ENCODE measurements around the gene ADGRB2.

DNA sequence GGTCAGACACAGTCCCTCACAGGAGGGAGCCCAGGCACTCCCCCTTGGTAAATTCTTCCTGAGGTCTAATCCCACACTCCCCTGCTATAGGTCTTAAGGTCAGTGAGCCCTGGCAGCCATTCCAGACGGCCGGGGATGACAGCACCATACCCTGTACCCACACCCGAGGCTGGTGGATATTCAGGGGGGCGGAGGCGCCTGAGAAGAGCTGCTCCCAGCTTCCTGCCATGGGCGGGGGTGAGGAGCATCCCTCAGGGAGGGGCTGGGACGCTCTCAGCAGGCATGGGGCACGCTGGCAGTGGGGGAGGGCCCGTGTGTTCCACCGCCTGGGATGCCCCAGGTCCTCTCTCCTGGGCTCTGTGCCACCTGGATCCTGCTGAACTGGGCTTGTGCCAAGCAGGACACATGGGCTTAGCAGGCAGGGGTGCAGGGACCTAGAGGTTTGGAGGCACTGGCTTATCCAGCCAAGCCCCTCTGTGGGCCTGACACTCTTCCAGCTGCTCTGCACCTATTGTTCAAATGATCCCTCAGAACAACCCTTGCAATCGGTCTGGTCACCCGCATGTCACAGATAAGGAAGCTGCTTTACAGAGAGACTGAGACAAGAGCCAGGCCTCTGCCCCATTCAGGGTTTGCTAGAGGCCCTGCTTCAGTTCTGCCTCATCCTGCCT, 5.7 kb upstream of the ADGRB2 start:
- TF ChIP-seq SUZ12 (IDR thresholded peaks at IDR 0.05; ENCODE audit: extremely low read depth, insufficient read depth, insufficient read length) (no peak), ZNF274 (IDR thresholded peaks at IDR 0.05; ENCODE audit: low read depth, low read length) (no peak)
